ENCODE results near the gene GRB7.

DNA sequence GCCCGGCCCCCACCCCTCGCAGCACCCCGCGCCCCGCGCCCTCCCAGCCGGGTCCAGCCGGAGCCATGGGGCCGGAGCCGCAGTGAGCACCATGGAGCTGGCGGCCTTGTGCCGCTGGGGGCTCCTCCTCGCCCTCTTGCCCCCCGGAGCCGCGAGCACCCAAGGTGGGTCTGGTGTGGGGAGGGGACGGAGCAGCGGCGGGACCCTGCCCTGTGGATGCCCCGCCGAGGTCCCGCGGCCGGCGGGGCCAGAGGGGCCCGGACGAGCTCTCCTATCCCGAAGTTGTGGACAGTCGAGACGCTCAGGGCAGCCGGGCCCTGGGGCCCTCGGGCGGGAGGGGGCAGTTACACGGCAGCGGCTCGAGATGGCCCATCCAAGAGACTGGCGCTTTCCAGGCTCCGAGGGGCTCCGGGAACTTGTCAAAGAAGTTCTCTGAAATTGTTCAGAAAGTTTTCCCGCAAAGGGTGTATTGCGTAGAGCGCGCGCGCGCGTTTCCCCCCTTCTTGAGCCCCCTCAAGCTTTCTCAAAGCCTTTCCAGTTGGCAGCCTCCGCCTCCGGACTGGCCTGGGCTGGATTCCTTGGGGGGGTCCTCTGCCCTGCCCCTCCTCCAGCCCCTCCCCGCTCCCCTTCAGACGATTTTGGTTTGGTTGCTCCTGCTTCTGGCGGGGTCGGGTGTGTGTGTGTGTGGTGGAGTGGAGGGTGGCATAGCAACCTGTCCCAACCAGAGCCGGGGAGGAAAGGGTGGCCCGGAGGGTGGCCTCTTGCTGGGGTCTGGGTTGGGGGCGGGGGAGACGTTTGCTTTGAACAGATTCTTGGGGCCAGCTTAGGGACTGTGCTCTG is 37.4 kb upstream of the GRB7 start:
- TF ChIP-seq POLR2AphosphoS5 (IDR thresholded peaks at IDR 0.05; ENCODE audit: low read depth) = no peak
- TF ChIP-seq CTCF (conservative IDR thresholded peaks at IDR 0.05; ENCODE audit: low read depth in 2 of 2) = no peak; a peak in 1 of 4 replicates
- no peak for TF ChIP-seq EZH2phosphoT487 (IDR thresholded peaks at IDR 0.05; ENCODE audit: unreplicated experiment)

Data from GM23338 (cell line).